Activated naive CD4-positive, alpha-beta T cell treated with anti-CD3 and anti-CD28 coated beads, Interleukin-2, amount 50 U/mL, for 16 hours (primary cell): ENCODE results near the gene MPPED1.

Source experiments
- DNase-seq: peaks from one replicate; pipeline ENCODE4 v3.0.0-alpha.2; 2020

MPPED1 gene

DNA sequence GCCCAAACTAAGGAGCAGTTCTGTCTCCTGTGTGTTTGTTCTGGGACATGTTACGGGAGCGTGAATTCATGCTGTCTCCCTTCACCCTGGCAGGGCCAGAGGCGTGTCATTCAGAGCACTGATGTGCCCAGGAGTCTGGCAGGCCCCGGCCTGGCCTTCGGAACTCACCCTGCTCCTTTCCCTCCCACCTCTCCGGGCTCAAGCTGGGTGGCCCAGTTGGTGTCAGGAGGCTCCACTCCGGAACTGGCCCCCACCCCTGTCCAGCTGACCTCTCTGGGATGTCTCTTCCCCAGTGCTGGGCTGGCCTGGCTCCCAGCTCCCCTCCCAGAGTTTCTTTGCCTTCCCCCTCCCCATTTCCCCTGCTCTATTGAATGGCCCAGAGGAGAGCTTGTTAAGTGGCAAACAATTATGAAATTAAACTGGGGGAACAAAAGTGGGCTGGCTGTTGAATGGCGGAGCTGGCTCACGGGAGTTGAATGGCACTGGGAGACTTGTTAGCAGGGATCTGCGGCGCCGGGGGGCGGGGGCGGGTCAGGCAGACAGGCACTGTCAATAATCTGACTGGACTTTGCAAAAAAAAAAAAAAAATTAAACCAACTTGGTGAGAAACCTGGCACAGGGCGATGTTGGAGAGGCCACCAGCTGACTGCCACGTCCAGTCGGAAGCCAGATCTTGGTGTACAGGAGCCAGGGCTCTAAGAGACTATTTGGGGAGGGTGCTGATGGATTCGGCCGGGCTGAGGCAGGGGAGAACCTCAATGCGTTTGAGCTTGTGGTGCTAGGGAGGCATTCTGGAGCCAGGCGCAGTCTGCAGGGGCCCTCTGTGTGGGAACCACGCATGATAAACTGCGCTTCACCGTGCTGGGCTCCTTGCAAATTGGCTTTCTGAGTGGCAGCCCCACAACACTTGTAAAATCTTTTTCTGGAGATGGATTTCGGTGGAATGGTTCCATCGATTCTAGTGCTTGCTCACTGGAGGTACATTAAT, 1.3 kb downstream of the MPPED1 start:
- no peak for DNase-seq

GRCh38 chr22:43413826-43414225, 2.0 kb downstream of the MPPED1 start:
- DNase-seq: no peak

- no peak for DNase-seq
Observed at GRCh38 chr22:43415681-43416080, 3.9 kb downstream of the MPPED1 start.

DNA sequence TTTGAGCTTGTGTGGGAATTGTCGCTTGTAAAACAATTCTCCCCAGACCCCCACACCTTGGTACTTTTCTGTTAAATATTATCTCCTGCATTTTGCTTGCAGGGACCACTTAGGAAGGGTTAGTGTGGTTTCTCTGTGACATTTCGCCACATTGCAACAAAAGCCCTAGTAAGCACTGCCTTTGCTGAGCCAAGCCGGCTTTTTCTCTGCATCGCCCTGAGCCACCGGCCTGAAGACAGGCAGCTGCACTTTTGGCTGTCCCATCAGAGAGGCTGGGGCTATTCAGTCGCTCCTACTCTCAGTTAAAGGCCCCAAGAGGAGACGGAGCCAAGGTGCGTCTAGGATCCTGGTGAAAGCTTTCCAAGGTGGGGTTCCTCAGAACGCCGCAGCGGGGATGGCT, 5.7 kb downstream of the MPPED1 start:
- DNase-seq: no peak

GRCh38 chr22:43418079-43418825, 6.4 kb downstream of the MPPED1 start:
- DNase-seq: no peak

GRCh38 chr22:43419371-43420080, 7.7 kb downstream of the MPPED1 start:
- no peak for DNase-seq

DNA sequence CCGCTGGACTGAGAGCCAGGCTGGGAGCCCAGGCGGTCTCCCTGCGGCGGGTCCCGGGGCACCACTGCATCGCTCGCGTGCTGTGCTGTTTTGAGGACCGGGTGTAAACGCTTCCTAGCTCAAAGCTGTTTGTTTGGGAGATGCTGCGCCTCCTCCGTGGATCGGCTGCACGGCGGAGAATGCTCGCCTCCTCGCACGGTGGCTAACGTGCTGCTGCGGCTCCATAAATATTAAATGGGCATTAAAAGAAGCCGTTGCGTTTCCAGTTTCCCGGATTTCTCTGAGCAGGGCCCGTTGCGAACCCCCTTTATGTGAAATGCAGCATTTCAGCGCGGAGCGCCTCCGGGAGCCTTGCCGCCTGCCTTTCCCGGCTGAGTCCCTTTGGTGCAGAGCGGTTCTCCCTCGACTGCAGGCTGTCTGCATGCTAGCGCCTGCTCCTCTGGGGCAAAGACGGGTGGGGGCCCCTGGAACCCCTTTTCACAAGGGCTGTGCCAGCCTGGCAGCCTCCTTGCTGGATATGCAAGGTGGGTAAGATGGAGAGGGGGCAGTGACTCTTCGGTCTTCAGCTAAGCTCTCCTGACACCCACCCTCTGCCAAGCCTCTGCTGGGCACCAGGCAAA, 9.3 kb downstream of the MPPED1 start:
- no peak for DNase-seq

GRCh38 chr22:43421914-43422615, 10.3 kb downstream of the MPPED1 start:
- DNase-seq: no peak

DNA sequence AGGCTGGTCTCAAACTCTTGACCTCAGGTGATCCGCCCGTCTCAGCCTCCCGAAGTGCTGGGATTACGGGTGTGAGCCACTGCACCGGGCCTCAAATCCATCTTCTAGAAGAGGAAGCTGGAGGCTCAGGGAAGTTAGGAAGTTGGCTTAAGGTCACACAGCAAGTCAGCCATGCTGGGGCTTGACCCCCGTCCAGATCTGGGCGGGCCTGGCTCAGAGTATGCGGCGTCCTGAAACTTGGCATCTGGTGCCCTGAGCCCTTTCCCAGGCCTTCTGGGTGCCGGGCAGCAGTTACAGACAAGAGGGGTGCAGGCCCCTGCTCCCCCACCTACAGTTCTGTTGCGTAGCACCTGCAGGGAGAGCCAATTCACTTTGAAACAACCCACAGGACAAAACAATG, 11.2 kb downstream of the MPPED1 start:
- no peak for DNase-seq

DNA sequence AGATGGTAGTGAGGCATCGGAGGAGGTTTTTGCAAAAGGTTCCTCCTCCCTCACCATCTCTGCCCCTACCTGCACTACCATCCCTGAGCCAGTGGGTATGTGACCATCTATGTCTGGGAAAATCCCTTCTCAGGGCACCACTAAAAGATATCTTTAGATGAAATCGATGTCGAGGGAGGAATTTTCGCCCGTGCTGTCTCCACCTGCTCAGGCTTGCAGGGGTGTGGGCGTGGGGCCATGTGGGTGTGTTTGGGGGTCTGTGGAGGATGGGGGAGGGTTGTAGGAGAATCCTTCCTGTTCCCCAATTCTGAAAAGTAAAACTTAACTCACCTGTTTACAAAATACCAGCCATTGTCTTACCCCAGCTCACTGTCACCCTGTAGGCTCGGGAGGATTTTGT, 12.4 kb downstream of the MPPED1 start:
- no peak for DNase-seq

GRCh38 chr22:43424666-43425630, 13.1 kb downstream of the MPPED1 start:
- DNase-seq: no peak

GRCh38 chr22:43425976-43426785, 14.4 kb downstream of the MPPED1 start:
- DNase-seq: no peak

- no peak for DNase-seq
Observed at GRCh38 chr22:43426816-43427215, 15.0 kb downstream of the MPPED1 start.

DNA sequence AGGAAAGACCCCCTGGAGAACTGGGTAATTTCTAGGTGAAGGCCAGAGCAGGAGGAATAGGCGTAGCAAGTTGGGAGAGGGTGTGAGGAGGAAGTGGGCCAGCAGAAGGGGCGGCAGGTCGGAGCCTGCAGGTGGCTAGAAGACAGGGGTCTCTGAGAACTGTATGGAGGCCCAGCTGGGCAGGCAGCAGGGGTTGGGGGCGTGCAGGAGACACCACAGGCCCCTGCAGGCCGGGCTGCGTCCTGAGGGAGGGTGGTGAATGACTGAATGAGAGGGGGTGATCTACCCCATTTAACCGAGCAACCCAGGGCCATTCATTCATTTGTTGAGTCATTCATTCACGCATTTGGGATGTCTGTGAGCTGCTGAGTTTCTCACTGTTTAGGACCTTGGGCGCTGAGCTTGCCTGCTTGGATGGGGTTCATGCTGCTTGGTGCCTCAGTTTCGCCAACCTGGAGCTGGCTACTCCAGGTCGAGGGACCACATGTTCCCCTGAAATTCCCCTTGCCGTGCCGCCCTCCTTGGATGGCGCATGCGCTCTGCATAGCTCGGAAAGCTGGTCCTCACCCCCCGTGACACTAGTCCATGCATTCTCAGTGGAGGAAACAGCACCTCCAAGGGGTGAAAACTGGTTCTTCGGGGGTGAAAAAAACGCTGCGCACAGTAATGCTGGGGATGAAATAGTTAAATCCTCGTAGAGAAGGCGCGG, 15.6 kb downstream of the MPPED1 start:
- DNase-seq: no peak

DNA sequence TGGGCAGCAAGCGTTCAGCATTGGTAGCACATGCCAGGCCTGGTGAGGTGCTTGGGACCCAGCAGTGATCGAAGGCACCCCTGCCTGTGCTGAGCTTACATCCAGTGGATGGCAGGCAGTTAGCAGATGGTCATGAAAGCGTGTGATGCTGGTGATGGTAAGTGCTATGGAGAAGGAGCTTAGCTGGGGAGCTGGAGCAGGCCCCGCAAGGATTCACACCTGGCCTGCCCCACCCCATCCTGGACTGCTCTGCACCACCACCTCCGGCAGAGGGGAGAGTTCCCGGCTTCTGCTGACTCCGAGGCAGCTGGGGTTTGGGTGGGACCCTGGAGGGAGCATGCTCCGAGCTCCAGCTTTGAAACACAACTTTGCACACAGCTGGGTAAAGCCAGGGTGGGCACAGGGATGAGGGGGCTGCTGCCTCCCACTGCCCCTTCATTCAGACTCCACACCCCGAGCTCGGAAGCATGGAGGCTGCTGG, 16.2 kb downstream of the MPPED1 start:
- DNase-seq: no peak

DNA sequence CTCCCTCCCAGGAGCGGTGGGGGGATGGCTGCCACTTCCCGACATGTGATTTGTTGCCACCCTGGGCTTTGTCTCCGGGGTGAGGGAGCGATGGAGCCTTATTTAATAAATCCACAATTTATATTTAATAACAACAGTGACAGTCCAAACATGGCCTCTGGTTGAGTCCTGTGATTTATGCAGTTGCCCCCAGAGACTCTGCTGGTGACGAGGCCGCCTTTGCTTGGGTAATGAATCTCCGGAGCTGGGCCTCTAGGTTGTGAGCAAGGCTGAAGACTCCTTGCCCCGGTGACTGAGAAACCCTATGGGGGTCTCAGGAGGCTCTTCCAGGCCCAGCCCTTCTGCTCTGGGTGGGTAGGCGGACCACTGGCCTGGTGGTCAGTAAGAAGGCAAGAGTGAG, 16.7 kb downstream of the MPPED1 start:
- DNase-seq: no peak

DNA sequence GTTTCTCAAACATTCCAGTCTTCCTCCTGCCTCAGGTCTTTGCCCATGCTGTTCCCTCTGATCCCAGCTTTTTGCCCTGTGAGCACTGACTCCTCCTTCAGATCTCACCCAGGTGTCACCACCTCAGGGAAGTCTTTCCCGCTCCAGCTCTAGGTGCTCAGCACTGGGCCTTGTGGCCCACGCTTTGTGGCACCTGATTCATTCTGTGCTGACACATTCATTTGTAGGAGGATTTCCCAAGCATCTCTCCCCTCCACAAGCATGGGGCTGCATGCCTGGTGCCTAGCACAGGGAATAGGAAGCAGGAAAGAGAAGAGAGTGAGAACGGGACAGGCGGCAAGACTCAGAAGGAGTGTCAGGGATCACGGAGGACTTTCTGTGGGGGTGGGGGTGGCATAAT, 17.6 kb downstream of the MPPED1 start:
- DNase-seq: no peak

- no peak for DNase-seq
Observed at GRCh38 chr22:43431808-43432554, 20.2 kb downstream of the MPPED1 start.
